Hepatocyte (in vitro differentiated cells): ENCODE data around the gene GALNT7.

Experiments used
- CTCF ChIP-seq: fragments of 200-600 bp; sonication (generic); IDR thresholded peaks from 2 replicates; pipeline ENCODE4 v1.5.1; 2016; ENCODE audit warnings: antibody characterized with exemption, mild to moderate bottlenecking; ENCODE audit not compliant: poor library complexity
- EZH2 ChIP-seq: fragments of 200-600 bp; sonication (generic); IDR thresholded peaks from 2 replicates; pipeline ENCODE4 v1.6.1; 2016; ENCODE audit warnings: antibody characterized with exemption, mild to moderate bottlenecking, borderline replicate concordance
- EZH2phosphoT487 ChIP-seq: fragments of 200-600 bp; sonication (generic); IDR thresholded peaks from one replicate; pipeline ENCODE4 v1.6.1; 2018; ENCODE audit warnings: antibody characterized with exemption, mild to moderate bottlenecking, low read depth, moderate library complexity; ENCODE audit not compliant: unreplicated experiment, severe bottlenecking

GRCh38 chr4:173261052-173261451, 92.4 kb downstream of the GALNT7 start:
- TF ChIP-seq CTCF (no peak), EZH2phosphoT487 (no peak), EZH2 (no peak)
